ENCODE results near the gene SLC12A5.

SLC12A5 gene

DNA sequence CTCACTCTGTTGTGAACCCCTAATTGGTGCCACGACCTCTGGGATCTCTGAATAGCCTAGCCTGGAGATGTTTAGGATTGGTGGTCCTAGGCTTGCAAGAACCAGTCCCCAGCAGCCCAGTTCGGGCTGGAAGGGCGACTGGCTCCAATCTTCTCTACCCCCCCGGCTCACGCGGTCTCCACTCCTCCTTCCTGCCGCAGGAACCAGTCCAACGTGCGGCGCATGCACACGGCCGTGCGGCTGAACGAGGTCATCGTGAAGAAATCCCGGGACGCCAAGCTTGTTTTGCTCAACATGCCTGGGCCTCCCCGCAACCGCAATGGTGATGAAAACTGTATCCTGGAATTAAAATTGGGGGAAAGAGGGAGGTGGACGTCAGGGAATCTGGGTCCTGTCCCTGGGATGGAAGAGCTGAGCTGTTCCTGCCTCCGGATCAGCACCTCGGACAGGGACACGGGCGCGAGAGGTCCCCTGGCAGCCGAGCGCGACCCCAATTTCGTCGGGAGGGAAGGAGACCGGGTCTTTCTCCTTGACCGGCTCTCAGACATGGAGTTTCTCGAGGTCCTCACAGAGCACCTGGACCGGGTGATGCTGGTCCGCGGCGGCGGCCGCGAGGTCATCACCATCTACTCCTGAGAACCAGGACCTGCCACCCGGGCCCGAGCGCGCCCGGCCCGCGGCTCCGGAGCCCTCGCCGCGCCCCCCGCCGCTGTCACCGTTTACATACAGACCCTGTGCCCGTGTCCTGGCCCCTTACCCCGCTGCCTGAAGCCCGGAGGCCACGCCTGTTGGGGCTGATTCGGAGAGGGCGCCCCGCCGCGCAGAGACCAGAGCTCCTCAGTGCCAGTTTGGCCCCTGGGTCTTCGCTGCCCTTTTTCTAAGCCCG, 28.2 kb downstream of the SLC12A5 start:
- DNase-seq = no peak

DNA sequence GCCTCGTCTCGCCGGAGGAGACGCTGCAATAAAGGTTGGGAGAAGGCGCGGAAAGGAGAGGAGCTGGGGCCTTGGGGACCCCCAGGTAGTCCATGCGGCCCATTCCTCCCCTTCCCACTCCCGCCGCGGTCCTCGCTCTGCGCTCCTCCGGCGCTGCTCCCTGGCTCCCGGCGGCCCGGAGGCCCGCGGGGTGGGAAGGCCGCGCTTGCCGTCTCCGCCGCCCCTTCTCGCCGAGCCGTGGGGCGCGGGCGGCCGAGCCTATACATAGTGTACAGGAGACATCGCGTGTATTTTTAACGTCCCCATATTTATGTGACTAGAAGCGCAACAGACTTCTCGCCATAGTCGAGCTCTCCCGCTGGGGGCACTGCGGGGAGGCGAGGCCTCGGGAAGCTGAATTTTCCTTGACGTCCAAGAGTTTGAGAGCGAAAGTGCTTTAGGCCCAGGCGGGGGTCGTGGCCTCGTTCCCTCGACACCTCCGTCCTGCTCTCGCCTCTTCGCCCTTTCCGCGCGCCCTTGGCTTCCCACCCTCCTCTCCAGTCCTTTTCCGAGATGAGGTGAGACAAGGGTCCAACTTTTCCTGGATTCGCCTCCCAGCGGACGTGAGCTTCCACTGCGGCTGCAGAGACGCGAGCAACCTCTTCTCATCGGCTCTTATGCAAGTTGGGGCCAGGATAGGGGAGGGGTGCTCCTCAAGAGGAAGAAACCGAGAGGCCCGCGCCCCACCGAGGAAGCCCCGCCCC, 29.0 kb downstream of the SLC12A5 start:
- no peak for DNase-seq

DNA sequence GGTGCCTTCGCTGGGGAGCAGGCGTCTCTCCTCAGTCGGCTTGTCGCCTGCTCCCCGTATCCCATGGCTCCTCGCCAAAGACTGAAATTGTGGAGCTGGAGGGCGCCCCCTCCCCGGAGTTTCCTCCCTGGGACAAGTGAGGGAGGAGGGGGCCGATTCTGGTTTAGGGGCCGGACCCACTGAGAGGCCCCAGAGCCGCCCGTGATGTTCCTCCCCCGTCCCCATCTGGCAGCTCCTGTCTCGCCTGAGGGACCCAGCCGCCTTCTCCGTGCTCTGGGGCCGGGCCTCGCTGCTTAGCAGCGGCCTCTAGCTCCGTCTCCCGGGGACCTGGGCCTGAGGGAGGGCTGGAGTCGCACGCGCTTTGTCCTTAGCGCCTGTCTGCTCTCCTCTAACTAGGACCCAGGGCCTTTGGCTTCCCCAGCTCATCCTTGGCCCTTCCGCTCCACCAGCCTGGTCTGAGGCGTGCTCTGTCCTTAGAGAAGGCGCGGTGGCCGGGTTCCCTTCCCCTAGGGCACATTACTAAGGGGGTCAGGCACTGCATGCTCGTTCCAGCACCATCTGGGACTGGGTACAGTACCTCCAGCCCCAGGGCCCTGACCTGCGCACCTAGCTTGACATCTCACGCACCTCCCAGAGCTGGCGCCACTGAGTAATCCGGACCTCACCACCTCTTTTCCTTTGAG, 29.7 kb downstream of the SLC12A5 start:
- no peak for DNase-seq

DNA sequence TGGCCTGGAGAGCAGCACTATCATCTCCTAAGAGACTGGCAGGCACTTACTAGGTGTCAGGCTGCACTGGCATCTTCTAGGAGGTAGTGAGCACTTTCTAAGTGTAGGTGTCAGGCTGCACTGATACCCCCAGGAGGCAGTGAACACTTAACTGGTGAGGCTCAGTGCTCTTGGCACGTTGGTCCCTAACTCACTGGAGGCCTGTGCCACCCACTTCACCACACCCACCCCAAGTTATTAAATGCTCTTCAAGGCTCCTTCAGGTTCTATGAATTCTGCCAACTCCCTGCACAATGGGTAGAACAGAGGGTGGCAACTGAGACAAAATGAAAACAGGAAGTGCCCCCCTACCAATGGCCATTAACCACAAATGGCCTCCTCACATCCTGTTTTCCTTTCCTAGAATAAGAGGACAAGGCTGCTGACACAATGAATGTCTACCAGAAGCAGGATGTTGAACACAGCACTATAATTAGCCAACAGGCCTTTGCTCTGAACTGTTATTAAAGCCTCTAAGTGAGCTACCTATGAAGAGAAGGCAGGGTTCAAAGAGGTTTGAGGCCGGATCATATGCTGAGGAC, 31.4 kb downstream of the SLC12A5 start:
- no peak for DNase-seq

DNA sequence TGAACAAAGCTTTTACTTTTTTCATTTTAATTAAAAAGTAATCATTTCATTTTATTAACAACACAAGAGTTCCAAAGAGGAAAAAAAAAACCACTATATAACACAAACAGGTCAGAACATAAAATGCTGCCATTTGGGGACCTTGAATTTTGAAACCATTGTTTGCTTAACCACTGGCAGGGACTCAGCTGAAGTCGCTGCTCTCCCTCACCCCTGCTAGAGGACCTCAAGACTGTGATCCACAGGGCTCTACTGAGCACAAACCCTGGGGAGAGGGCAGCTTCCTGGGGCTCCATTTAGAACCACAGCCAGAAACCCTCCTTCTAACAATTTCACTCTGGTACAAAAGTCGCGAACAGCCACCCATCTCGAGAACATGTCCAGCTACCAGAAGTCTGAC, 32.0 kb downstream of the SLC12A5 start:
- no peak for DNase-seq

DNA sequence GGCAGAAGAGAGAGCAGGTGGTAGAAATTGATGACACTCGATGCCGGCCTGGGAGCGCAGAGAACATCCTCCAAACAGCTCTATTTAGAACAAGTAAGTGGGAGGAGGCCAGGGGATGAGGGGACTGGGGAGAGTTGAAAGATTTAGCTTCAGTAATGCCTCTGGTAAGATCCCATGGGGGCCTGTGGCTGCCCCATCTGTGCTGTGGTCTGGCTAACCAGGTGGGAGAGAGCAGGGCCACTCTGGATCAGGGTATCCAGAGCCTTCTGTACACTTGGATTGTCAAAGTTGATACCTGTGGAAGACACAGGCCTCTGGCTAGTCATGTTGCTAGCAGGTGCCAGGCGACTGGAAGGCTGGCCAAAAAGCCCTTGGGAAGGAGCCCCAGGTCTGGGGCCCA, 33.1 kb downstream of the SLC12A5 start:
- DNase-seq = no peak

DNA sequence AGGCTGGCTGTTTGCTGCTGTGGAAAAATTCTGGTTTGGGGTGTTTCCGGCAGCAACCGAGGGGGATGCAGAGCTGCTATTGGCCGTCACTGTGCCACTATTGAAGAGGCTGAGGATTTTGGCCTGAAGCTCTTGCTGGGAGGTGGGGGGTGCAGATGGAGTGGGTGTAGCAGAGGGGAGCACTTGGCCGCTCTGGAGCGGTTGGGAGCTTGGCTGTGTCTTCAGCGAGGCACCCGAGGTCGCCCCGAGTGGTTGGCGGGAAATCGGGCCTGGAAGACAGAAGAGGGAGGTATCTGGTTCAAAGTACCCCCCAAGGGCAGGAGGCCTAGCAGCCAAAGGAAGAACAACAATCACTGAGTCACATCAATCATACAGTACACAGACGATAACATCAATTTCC, 33.6 kb downstream of the SLC12A5 start:
- DNase-seq = no peak

DNA sequence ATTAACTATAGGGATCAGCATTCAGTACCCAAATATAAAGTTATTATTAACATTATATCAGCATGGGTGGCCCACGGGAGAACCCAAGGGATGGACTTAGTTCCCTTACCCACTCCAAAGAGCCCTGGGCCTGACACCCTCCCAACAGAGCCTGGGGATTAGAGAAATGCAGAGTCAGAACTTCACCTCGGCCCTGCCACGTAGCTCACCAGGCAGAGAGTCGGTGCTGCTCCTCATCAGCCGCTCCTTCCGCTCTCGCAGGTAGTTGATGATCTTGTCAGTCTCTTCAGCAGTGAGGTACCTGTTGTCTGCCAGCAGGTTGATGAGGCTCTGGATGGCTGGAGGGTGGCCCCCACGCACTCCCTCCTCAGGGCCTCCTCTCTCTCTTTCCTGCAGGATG, 34.1 kb downstream of the SLC12A5 start:
- DNase-seq = no peak

DNA sequence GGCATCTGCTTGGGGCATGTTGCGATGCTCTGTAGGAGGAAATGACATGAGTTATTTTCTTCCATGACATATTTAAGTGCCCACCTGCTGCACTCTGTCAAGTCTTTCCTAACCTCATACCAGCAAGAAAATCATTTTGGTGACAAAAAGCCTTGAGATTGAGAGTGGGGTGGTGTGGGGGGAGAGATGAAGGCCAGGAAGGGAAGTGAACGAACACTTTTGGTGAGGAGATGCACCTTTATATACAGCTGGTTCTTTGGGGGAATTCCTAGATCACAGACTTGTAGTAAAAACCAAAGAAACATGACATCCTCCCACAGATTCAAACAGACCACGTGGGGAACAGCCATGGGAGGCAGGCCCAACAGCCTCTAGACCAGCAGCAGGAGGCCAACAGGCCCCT, 34.6 kb downstream of the SLC12A5 start:
- DNase-seq = no peak

DNA sequence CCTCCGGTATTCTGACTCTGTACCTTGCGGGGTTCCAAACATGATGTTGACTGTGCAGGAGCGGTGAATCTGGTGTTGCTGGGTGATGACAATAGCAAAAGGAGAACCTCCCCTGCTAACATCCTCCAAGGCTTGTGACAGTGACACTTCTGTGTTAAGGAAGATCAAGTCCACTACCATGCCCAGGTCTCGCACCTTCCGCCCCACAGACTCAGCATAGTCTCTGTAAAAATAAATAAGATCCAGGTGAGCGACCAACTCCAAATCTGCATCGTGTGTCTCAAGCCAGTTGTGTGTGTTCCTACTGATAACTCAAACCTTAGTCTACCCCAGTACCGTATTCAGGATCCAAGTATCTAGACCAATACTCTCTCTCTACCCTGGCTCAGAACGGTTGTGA, 36.0 kb downstream of the SLC12A5 start:
- no peak for DNase-seq

DNA sequence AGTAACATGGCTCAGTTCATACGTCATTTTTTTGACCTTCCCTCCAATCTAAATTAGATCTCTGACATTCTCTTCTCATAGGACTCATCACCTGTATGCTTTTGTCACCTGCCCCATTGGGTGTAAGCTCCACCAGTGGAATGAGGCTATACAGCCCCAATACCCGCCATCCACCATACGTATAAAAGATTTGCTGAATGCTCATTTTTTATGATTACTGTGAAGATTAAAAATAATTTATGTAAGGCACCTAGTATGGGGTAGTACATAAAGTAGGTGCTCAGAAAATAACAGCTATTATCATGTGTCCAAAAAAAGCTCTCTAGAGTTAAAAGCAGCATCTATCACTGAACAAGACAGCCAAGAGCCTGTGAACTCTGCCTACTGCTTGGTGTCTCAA, 36.7 kb downstream of the SLC12A5 start:
- DNase-seq = no peak

DNA sequence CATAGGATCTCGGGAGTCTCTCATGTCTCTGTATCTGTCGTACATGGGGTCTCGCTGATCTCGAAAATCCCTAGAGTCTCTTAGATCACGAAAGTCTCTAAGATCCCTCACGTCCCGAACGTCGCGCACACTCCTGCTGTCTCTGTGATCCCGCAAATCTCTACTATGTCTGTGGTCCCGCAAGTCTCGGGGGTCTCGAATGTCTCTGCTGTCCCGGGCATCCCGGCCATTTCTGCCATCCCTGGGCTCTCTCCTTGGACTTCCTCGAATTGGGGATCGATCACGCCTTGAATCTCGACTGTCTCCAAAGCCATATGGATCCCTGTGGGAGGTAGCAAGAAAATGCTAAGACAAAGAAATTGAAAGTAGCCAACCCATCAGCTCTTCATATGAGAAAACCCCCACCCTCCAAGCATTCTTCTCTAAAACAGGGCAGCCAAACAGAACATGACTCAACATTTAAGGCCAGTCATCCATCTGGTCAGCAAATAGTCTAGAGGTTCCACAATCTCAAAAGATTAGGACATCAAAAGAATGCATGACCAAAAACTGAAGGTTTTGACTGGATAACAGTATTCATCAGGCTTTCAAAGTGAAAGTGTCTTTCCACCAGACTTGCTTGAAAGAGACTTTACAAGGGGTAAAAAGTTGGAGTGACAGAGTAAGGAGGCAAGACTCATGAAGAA, 41.3 kb downstream of the SLC12A5 start:
- DNase-seq = no peak

DNA sequence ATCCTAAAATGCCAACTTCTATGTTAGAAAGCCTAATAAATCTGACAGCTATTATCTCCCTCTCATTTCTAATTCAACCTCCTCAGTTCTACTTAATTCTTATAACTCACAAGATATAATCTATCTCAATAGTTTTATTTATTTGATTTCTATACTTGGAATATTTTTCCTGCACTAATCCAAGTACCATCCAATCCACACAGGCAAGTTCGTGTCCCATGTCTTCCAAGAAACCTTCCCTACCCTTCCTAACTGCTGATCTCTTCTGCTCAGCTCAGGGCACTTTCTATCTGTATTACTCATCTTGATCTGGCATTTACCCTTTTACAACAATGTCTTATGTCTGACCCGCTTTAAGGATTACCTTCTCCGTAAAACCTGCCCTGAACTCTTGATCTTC, 42.6 kb downstream of the SLC12A5 start:
- DNase-seq = no peak

DNA sequence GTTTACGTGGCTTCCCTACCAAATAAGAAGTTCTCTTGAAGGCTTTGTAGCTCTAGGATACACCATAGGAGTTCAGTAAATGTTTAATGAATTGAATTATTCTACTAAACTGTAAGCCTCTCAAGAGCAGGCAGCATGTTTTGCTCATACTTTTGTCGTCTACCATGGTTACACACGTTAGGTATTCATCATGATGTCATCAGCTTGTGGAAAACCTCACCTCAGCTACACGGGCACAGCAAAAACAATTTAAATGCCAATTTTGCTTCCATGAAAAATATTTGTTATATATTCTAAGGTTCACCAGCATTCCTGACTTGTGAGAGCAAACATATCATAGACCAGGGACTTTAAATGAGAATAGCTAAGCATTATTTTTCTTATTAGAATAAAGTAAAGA, 44.0 kb downstream of the SLC12A5 start:
- no peak for DNase-seq

DNA sequence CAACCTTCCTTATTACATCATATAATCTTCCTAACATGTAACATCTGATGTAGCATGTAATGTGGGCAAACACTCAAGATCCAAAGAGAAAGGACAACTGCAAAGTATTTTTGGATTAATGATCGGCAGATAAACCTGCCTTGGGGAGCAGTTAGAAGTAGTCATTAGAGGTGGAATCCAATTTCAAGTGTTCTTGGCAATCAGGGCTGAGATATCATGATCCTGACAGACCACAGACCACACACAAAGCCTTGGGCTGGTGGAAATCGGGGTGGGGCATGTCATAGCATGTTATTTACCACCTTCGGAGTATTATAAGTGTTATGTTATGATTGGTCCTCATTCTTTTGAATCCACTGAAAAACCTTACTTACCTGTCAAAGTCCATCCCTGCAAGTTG, 44.4 kb downstream of the SLC12A5 start:
- peak; percentile 46 for DNase-seq

DNA sequence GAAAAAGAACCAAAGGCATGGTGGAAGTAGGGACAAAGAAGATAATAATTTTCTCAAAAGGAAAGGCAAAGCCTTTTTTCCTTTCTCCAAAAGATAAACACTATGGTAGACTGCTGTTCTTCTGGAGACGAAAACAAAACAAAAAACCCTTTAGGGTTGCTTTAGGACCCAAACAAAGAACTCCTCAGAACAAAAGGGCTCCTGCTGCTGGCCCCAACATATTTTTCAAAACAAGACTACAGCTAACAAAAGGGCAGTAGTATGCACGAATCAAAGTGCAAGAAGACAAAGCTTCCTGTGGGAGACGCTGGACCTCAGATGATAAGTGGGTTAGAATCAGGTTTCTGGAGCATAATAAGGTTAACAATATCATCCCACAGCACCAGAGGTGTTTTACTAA, 45.0 kb downstream of the SLC12A5 start:
- no peak for DNase-seq

DNA sequence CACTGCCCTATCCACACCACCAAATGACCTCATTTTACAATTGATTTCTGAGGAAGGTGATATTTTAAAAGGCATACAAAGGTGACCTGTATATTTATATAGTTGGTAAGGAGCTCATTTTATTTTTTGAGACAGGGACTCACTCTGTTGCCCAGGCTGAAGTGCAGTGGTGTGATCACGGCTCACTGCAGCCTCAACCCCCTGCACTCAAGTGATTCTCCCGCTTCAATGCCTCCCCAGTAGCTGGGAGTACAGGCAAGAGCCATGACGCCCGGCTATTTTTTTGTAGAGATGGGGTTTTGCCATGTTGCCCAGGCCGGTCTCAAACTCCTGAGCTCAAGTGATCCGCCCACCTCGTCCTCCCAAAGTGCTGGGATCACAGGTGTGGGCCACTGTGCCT, 47.8 kb downstream of the SLC12A5 start:
- DNase-seq = no peak

DNA sequence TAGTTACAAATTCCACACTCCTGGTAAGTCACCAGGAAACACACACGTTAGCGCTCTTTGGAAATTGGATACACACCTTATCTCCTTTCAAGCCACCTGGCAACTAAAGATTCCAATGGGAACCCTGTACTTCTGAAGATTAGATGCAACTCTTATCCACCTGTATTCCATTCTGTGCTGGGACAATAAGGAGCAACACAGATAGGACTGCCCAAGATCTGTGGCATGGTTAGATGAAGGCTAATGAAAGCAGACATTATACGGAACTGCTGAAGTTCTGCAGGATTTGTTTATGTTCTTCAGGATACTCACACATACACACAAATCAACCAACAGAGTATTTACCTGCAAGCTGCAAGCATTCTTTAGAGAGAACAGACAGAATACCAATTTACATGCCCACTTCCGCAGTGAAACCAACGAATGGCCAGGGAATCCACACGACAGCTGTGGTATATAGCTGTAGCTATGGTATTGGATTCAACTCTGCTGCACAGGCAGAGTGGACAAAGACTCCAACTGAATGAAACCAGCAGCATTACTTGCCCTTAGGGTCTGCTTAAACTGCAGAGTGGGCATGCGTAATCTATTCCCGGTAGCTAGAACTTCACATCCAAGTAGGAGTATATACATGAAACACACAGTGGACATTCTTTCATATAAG, 48.8 kb downstream of the SLC12A5 start:
- DNase-seq = no peak

DNA sequence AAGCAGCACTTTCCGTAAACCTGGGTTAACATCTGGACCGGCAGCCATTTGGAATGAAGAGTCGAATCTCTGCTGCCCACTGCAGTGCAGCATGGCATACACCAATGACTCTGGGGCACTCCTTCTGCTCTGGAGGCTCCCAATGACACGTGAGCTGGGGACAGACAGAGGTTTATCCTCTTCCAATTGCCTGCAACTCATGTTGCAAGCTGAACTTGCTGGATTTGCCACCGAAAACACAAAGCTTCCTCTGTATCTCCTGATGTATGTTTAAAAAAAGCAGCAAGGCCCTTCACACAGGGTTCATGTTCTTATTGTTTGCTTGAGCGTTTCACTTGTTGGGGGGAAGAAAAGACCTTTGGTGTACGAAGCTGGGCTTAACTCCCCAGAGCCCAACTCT, 49.9 kb downstream of the SLC12A5 start:
- no peak for DNase-seq

DNA sequence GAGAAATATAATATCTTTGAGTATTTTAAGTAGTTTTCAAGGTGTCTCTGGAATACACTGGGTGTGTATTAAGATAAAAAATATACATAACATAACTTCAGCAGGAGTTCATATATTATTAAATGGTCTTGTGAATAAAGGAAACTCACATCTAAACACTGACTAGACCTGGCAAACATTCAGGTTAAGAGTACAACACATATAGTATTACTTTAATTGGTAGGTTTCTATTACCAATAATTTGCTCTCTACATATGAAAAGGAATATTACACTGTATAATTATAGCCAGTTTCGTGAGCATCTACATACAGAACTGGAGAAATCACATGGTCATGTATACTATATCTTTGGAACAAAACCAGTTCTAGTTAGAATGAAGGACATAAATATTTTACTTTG, 52.1 kb downstream of the SLC12A5 start:
- DNase-seq = no peak

DNA sequence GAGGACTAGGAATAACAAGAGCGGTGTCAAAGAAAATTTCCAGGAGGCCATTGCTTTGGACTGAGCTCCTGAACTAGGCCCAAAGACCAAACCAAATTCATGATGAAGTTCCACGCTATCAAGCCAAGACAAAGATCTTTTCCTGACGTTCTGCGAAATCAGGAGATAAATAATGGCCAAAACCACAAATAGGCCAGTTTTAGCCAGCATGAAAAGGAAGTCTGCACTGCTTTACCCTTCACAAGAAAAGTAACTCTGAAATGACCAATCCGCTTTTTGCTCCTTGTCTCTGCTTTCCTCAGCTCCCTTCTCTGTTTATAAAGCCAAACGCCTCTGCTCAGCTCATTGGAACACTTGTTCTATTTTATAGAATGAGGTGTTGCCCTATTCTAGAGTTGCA, 54.1 kb downstream of the SLC12A5 start:
- DNase-seq = no peak

DNA sequence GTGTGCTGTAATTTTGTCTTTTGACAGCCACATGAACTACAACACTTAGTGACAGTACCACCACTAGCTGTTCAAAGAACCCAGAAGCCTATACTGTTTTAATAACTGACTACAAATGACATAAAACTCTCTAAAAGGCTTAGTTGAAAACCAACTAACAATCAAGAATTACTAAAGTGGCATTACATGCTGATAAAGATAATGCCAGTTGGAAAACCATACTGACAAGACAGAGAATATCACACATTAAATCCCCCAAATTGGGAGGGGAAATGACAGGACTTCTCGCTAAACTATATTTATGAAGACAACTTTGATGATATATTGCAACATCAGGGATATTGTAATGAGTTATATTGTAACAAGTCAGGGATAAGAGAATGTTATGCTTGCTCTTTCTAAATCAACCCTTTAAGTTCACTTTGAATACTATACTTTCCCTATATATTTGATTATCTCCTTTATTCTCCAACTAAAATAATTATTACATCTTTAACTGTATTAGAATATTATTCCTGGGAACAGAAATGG, 54.6 kb downstream of the SLC12A5 start:
- no peak for DNase-seq

Data from DMS79 treated with DMSO at 0.1 percent for 48 hours (cell line).